GM12891 (cell line): Measurements from ENCODE around the gene SMIM35.

ENCODE experiments used
- POLR2A ChIP-seq: IDR thresholded peaks from 2 replicates; pipeline ENCODE4 v1.6.1; 2011; ENCODE audit warnings: low read depth, low read length, control low read depth
- POLR2AphosphoS5 ChIP-seq: IDR thresholded peaks from 2 replicates; pipeline ENCODE4 v1.6.1; 2011; ENCODE audit warnings: low read depth, low read length, control low read depth
- SPI1 ChIP-seq: IDR thresholded peaks from 2 replicates; pipeline ENCODE4 v1.6.1; 2011; ENCODE audit warnings: low read depth, low read length, control low read depth
- TAF1 ChIP-seq: IDR thresholded peaks from 2 replicates; pipeline ENCODE4 v1.6.1; 2011; ENCODE audit warnings: low read depth, low read length, control low read depth

- no peak for TF ChIP-seq POLR2A
- no peak for TF ChIP-seq POLR2AphosphoS5
- TF ChIP-seq TAF1 = no peak
- TF ChIP-seq SPI1 = no peak
These were observed 35.6 kb downstream of the SMIM35 start for GRCh38 chr11:118051136-118051610.
